OCI-LY7 (cell line): Measurements from ENCODE around the gene PDAP1. TPM values are rescaled to one million over a fixed set of nuclear protein-coding genes. Genes with fewer than 3 reads are reported as not detected.
"Not testable (repeated sequence)": the region's sequence is repeated elsewhere in the genome, so short reads cannot be mapped to it uniquely, and the experiment has no call there.

Source experiments
- BruUV-seq: library from RNA; stranded (reverse); fragments of 400-500 nt; replicated peaks from 2 replicates; lab custom pipeline; 2021; lab: Mats Ljungman, UMichigan
- CTCF ChIA-PET: fragments of 300-600 bp; sonication (Branson Sonifier 250); formaldehyde crosslinking; loops from one replicate; lab custom pipeline; 2022; ENCODE audit warnings: antibody characterized with exemption; ENCODE audit not compliant: unreplicated experiment; lab: Charles Lee
- POLR2A ChIA-PET: fragments of 300-600 bp; sonication (Branson Sonifier 250); formaldehyde crosslinking; loops from one replicate; lab custom pipeline; 2022; ENCODE audit warnings: antibody characterized with exemption; lab: Charles Lee
- DNase-seq: peaks from one replicate; pipeline ENCODE4 v3.0.0-alpha.2; 2015; ENCODE audit warnings: low spot score
- H2AFZ ChIP-seq: fragments of 200-600 bp; sonication (generic), shearing (Covaris generic); 2 replicates; pipeline ENCODE4 v1.6.1; 2014; ENCODE audit warnings: mild to moderate bottlenecking, antibody characterized with exemption, low read length, moderate library complexity
- H3K27ac ChIP-seq: fragments of 200-600 bp; sonication (generic); 2 replicates; pipeline ENCODE4 v1.5.1; 2014; ENCODE audit warnings: mixed run types, low read depth, mild to moderate bottlenecking, moderate library complexity, low read length, inconsistent platforms; ENCODE audit not compliant: poor library complexity, severe bottlenecking
- H3K36me3 ChIP-seq: fragments of 200-600 bp; sonication (generic); 2 replicates; pipeline ENCODE4 v1.6.1; 2014; ENCODE audit warnings: mild to moderate bottlenecking, antibody characterized with exemption, low read length, moderate library complexity, mixed read lengths; ENCODE audit not compliant: insufficient read depth
- H3K4me1 ChIP-seq: fragments of 200-600 bp; sonication (generic); 2 replicates; pipeline ENCODE4 v1.5.1; 2014; ENCODE audit warnings: mild to moderate bottlenecking, low read length; ENCODE audit not compliant: insufficient read depth, poor library complexity, severe bottlenecking
- H3K4me2 ChIP-seq: fragments of 200-600 bp; sonication (generic); 2 replicates; pipeline ENCODE4 v1.6.1; 2014; ENCODE audit warnings: mild to moderate bottlenecking, low read length
- H3K4me3 ChIP-seq: fragments of 200-600 bp; sonication (generic); 2 replicates; pipeline ENCODE4 v1.5.1; 2014; ENCODE audit warnings: mild to moderate bottlenecking, low read depth, low read length; ENCODE audit not compliant: poor library complexity, severe bottlenecking
- H3K79me2 ChIP-seq: fragments of 200-600 bp; sonication (generic); 2 replicates; pipeline ENCODE4 v1.6.1; 2016; ENCODE audit warnings: low read depth, mild to moderate bottlenecking, low read length, moderate library complexity, mixed read lengths; ENCODE audit not compliant: insufficient read depth
- H3K9me2 ChIP-seq: fragments of 200-600 bp; sonication (generic); 2 replicates; pipeline ENCODE4 v1.6.1; 2016; ENCODE audit warnings: mild to moderate bottlenecking, low read length, mixed read lengths; ENCODE audit not compliant: insufficient read depth
- H3K9me3 ChIP-seq: fragments of 200-600 bp; sonication (generic); 2 replicates; pipeline ENCODE4 v1.6.1; 2014; ENCODE audit warnings: mild to moderate bottlenecking, mixed run types, low read length, mixed read lengths
- H4K20me1 ChIP-seq: fragments of 200-600 bp; sonication (generic); 2 replicates; pipeline ENCODE4 v1.6.1; 2014; ENCODE audit warnings: mild to moderate bottlenecking, antibody characterized with exemption, low read length, moderate library complexity, mixed read lengths; ENCODE audit not compliant: insufficient read depth
- CTCF ChIP-seq: fragments of 200-600 bp; sonication (generic); conservative IDR thresholded peaks from 2 replicates; pipeline ENCODE4 v1.5.1; 2014; ENCODE audit warnings: mild to moderate bottlenecking, antibody characterized with exemption, low read length, moderate library complexity, mixed read lengths
- EZH2phosphoT487 ChIP-seq: fragments of 200-600 bp; sonication (generic); IDR thresholded peaks from 2 replicates; pipeline ENCODE4 v1.6.1; 2018; ENCODE audit warnings: low read depth, borderline replicate concordance, mild to moderate bottlenecking, mixed run types, antibody characterized with exemption, low read length, moderate library complexity, mixed read lengths
- intact Hi-C: fragments of 100-400 bp; cut with micrococcal nuclease; formaldehyde crosslinking; loops from one replicate; pipeline ENCODE4 v1.10.0; 2022; ENCODE audit not compliant: unreplicated experiment
- total RNA-seq, 2 experiments: library from RNA; depleted of rRNA in 1 of 2; stranded (reverse); fragments of >200 nt in 1 of 2; shearing (Covaris generic) in 1 of 2; gene quantifications; 2 replicates each; pipeline ENCODE4 v1.2.3, GENCODE V29; 2014 to 2022

The PDAP1 gene
- total RNA-seq, 2 experiments from 2014 or later, result 33.7 to 135 TPM

- peaks cover 7% of the 10 kb centered on the region for H3K4me1 ChIP-seq
- no peak for TF ChIP-seq EZH2phosphoT487
- no peak for TF ChIP-seq CTCF
- H3K4me2 ChIP-seq, result no peak overlapping the region
- no peak for DNase-seq
- no peak overlapping the region for H3K4me3 ChIP-seq
- ChIA-PET POLR2A (interaction anchor here (0.7 to 1.0 kb wide), 2 partner anchors 61 to 472 kb away, joined by 4 read pairs; no protein-coding TSS in a partner anchor), CTCF (interaction anchor here (0.6 kb wide), 1 partner anchor 360 kb away, joined by 3 read pairs; no protein-coding TSS in a partner anchor)
- H3K9me2 ChIP-seq, result no peaks in the 10 kb centered on the region
- no peaks in the 10 kb centered on the region for H4K20me1 ChIP-seq
- BruUV-seq, result no TSS peak
- no peaks in the 10 kb centered on the region for H3K9me3 ChIP-seq
- no peak overlapping the region for H3K27ac ChIP-seq
- H3K36me3 ChIP-seq, result peaks cover 52% of the 10 kb centered on the region
- H2AFZ ChIP-seq, result no peak overlapping the region
- peaks cover 14% of the 10 kb centered on the region for H3K79me2 ChIP-seq
- intact Hi-C loops, result no loop called here
Observed at GRCh38 chr7:99433158-99433557, 24.8 kb upstream of the PDAP1 start.

GRCh38 chr7:99431756-99432540 is 23.6 kb upstream of the PDAP1 start:
- H3K4me3 ChIP-seq, H2AFZ ChIP-seq, POLR2A ChIA-PET, intact Hi-C loops, DNase-seq, H3K27ac ChIP-seq, BruUV-seq, H3K4me2 ChIP-seq, H3K9me3 ChIP-seq, H3K79me2 ChIP-seq, H3K4me1 ChIP-seq, H4K20me1 ChIP-seq, H3K9me2 ChIP-seq, CTCF ChIA-PET: not testable (repeated sequence)
- H3K36me3 ChIP-seq, result peaks cover 52% of the 10 kb centered on the region

GRCh38 chr7:99429756-99430155 is 21.4 kb upstream of the PDAP1 start:
- no peaks in the 10 kb centered on the region for H3K79me2 ChIP-seq
- no peak overlapping the region for H3K4me3 ChIP-seq
- ChIA-PET POLR2A (no interaction called here), CTCF (no interaction called here)
- no peak overlapping the region for H3K27ac ChIP-seq
- TF ChIP-seq CTCF, result no peak
- TF ChIP-seq EZH2phosphoT487, result no peak
- no peaks in the 10 kb centered on the region for H3K9me2 ChIP-seq
- H3K4me2 ChIP-seq, result no peak overlapping the region
- BruUV-seq, result no TSS peak
- no peaks in the 10 kb centered on the region for H4K20me1 ChIP-seq
- no peak overlapping the region for H2AFZ ChIP-seq
- peaks cover 54% of the 10 kb centered on the region for H3K36me3 ChIP-seq
- DNase-seq, result no peak
- no peaks in the 10 kb centered on the region for H3K4me1 ChIP-seq
- H3K9me3 ChIP-seq, result no peaks in the 10 kb centered on the region
- intact Hi-C loops, result no loop called here
